ENCODE data around the gene RHBDL1.

RHBDL1 gene

GRCh38 chr16:706189-707061 lies 31.0 kb downstream of the RHBDL1 start:
- no peak for DNase-seq (ENCODE audit: low spot score)

DNA sequence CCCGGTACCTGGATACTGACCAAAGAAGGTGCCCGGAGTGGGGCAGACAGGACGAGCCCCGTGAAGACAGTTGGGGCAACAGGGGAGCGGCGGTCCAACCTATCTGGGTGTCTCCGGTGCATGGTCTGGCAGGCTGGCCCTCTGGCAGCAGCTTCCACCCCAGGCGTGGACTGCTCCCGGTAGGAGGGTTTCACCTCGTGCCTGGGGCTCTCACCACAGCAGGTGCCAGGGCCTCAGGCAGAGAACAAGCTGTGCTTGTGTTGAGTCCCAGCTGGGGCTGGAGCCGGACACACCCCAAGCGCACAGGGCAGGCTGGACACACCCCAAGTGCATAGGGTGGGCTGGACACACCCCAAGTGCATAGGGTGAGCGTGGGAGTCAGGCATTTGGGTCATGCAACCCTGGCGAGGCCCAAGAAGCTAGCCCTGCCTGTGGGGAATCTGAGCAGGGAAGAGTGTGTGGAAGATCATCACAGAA lies 31.6 kb downstream of the RHBDL1 start:
- no peak for DNase-seq (ENCODE audit: low spot score)

GRCh38 chr16:708019-708418 lies 32.5 kb downstream of the RHBDL1 start:
- no peak for DNase-seq (ENCODE audit: low spot score)

GRCh38 chr16:708959-709358 lies 33.5 kb downstream of the RHBDL1 start:
- DNase-seq (ENCODE audit: low spot score), result no peak

DNA sequence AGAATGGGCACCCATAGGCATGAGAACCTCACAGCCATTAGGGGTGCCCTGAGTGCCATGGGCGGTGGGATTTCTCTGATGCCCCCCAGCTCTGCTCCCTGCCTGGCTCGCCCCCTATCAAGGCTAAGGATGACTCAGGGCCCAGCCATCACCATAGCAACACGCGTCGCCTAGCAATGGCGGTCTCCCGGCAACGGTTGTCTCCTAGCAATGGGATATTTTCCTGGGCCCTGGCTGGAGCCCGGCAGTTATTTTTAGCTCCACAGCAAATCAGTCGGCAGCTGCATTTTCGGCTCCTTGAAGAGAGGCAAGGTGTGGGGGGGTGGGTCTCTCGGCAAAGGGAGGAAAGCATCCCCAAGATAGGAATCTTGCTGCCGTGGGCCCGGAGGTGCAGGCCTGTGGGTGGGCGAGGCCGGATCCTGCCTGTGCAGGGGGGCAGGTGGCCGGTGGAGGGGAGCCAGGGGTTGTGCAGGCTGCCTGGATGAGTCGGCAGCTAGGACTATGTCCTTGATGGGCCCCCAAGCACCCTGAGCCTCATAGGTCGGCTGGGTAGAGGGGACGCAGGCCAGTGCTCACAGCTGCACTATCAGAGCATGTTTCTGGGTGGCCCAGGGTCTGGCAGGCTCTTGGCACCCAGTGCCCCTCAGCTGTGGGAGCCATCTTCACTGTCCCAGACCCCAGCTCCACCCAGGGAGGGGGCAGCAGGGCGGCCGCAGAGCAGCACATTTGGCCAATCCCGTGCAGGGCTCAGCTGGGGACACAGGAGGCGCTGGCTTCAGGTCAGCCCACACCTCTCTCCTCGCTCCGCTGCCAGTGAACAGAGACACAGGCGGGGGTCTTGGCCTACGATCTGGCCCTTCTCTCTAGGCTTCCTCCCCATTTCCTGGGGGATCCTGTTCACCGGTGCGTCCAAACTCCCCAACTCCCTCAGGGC lies 34.4 kb downstream of the RHBDL1 start:
- no peak for DNase-seq (ENCODE audit: low spot score)

DNA sequence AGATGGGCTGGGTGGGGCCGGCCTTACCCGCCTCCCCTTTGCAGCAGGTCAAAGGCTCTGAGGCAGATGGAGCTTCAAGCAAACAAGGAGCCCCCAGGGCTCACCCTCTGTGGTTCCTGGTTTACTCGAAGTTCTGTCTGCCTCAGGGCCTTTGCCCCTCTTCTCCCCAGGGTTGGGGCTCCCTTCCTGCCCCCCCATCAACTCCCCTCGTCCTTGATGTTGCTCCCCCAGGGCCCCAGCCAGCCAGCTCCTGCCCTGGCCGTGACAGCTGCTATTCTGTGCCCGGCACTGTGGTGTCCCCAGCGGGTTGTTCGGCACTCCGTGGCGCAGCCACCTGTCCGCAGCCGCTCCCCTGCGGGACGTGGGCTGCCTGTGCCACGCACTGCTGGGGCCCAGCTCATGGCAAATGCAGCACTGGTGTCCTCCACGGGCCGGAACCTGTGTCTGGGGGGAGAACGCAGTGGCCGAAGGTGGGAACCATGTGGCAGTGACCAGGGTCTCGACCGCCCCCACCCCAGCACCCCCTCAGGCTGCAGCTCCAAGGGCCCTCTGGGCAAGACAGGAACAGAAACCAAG lies 35.1 kb downstream of the RHBDL1 start:
- DNase-seq (ENCODE audit: low spot score), result no peak

GRCh38 chr16:711084-711483 lies 35.6 kb downstream of the RHBDL1 start:
- DNase-seq (ENCODE audit: low spot score), result no peak

- peak; percentile 76 for DNase-seq (ENCODE audit: low spot score)
These were observed 36.3 kb downstream of the RHBDL1 start for GRCh38 chr16:711548-712320.

DNA sequence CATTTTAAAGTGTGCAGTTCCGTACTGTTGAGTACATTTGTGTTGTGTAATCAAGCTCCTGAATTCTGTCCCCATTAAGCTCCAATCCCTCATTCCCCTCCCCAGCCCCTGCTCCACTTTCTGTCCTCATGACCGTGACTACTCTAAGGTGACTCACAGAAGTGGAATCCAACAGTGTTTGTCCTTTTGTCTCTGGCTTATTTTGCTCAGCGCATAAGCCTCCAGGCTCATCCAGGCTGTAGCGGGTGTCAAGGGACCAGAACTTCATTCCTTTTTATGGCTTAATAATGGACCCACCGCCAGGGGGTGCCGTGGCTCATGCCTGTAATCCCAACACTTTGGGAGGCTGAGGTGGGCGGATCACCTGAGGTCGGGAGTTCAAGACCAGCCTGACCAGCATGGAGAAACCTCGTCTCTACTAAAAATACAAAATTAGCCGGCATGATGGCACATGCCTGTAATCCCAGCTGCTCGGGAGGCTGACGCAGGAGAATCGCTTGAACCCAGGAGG lies 37.3 kb downstream of the RHBDL1 start:
- peak; percentile 45 for DNase-seq (ENCODE audit: low spot score)

GRCh38 chr16:714079-714478 lies 38.6 kb downstream of the RHBDL1 start:
- DNase-seq (ENCODE audit: low spot score), result no peak

GRCh38 chr16:714558-715476 lies 39.3 kb downstream of the RHBDL1 start, which contains the start of gene METRN:
Gene METRN, plus strand, starts transcription at chr16:715118. Its CDS starts 172 bp downstream, at chr16:715290.
- DNase-seq (ENCODE audit: low spot score), result peak; percentile 86

- no peak for DNase-seq (ENCODE audit: low spot score)
These were observed 40.2 kb downstream of the RHBDL1 start for GRCh38 chr16:715477-716199.

- DNase-seq (ENCODE audit: low spot score), result no peak
These were observed 40.7 kb downstream of the RHBDL1 start for GRCh38 chr16:716200-716568.

- DNase-seq (ENCODE audit: low spot score), result no peak
These were observed 41.4 kb downstream of the RHBDL1 start for GRCh38 chr16:716768-717325.

- no peak for DNase-seq (ENCODE audit: low spot score)
These were observed 42.2 kb downstream of the RHBDL1 start for GRCh38 chr16:717450-718245.

- DNase-seq (ENCODE audit: low spot score), result no peak
These were observed 42.9 kb downstream of the RHBDL1 start for GRCh38 chr16:718389-718788.

DNA sequence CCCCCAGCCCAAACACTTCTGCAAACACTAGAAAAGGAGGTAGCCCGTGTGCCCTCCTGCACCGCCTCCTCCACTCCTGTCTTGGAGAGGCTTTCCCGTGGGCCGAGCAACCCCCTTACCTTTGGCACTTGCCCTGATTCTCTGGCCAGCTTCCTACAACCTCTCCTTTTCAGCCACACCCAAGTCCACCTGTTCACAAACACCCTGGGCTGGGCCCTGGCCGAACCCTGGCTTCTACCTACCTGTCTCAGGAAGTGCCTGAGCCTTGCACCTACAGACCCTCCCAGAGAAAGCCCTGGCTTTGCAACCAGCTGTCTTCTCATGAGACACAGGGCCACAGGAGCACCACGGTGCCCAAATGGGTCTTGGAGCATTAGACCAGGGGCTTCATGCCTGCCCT lies 43.5 kb downstream of the RHBDL1 start:
- DNase-seq (ENCODE audit: low spot score), result no peak

GRCh38 chr16:719815-720446 lies 44.5 kb downstream of the RHBDL1 start:
- DNase-seq (ENCODE audit: low spot score), result no peak
